Gastrocnemius medialis (tissue), 4 donors: Measurements from ENCODE around the gene RAP2A.

Experiments used
- POLR2A ChIP-seq, 2 donors: fragments of 450-650 bp; IDR thresholded peaks; one replicate each; pipeline ENCODE4 v1.6.1; 2017; ENCODE audit warnings: antibody characterized with exemption in 2 of 2, mild to moderate bottlenecking in 2 of 2, moderate library complexity in 2 of 2
- TF ChIP-seq, protein P1 (sequence below), 5 experiments: fragments of 450-650 bp in 3 of 5; fragments of 200-600 bp in 2 of 5; sonication (generic) in 2 of 5; IDR thresholded peaks in 4 of 5; conservative IDR thresholded peaks in 1 of 5; 1 replicate in 4 of 5; 2 replicates in 1 of 5; pipeline ENCODE4 v1.5.1; 2016 to 2019; ENCODE audit warnings: antibody characterized with exemption in 5 of 5, mild to moderate bottlenecking in 3 of 5, moderate library complexity in 3 of 5

DNA sequence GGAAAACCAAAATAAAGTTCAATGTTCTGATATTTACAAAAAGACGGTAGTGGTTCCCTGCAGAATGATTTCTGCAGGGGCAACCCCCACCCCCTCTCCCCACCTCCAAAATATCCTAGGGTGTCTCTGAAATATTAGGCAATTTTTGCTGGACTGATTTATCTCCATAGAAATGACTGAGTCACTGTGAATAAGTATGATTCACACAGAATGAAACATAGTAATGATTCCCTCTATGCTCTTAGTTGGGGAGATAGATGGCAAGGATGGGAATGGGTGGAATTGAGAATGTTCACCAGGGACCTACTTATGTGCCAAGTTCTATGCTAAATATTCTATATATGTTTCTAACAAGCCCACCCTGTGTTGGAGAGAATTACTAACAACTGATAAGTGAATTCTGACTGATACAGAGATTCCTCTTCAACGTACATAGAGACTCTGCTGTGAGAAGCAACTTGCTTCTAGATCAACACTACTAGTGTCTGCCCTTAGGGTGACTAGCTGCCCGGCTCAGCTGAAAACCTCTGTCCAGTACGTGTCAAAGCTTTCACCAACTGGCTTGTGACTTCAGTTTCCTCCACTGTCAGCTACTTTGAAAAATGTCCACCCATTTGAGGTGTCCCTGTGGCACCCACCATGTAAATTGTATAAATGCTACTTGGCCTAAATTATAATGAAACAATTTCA lies 38.4 kb upstream of the RAP2A start:
- TF ChIP-seq, protein P1, sequence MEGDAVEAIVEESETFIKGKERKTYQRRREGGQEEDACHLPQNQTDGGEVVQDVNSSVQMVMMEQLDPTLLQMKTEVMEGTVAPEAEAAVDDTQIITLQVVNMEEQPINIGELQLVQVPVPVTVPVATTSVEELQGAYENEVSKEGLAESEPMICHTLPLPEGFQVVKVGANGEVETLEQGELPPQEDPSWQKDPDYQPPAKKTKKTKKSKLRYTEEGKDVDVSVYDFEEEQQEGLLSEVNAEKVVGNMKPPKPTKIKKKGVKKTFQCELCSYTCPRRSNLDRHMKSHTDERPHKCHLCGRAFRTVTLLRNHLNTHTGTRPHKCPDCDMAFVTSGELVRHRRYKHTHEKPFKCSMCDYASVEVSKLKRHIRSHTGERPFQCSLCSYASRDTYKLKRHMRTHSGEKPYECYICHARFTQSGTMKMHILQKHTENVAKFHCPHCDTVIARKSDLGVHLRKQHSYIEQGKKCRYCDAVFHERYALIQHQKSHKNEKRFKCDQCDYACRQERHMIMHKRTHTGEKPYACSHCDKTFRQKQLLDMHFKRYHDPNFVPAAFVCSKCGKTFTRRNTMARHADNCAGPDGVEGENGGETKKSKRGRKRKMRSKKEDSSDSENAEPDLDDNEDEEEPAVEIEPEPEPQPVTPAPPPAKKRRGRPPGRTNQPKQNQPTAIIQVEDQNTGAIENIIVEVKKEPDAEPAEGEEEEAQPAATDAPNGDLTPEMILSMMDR (IDR thresholded peaks at IDR 0.05 in 4 of 5, conservative IDR thresholded peaks at IDR 0.05 in 1 of 5), result no peak
- TF ChIP-seq POLR2A (IDR thresholded peaks at IDR 0.05), result no peak
